Measurements from ENCODE around the gene CCDC120.

CCDC120 gene

GRCh38 chrX:49058794-49059193 lies at the start of gene CCDC120:
Gene CCDC120, plus strand, starts transcription at chrX:49058999. Its CDS starts 3,043 bp downstream, at chrX:49062042.
- DNase-seq (ENCODE audit: low read depth): no peak

DNA sequence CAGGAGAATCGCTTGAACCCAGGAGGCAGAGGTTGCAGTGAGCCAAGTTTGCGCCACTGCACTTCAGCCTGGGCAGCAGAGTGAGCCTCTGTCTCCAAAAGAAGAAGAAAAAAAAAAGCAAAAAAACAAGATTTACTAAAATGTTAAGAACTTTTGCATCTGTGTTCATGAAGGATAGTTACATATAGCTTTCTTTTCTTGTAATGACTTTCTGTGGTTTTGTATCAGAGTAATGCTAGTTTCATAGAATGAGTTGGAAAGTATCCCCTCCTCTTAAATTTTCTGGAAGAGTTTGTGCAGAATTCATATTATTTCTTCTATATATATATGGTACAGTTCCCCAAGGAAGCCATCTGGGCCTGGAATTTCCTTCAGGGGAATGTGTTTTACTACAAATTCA lies 39.7 kb upstream of the CCDC120 start:
- DNase-seq (ENCODE audit: low read depth): no peak

DNA sequence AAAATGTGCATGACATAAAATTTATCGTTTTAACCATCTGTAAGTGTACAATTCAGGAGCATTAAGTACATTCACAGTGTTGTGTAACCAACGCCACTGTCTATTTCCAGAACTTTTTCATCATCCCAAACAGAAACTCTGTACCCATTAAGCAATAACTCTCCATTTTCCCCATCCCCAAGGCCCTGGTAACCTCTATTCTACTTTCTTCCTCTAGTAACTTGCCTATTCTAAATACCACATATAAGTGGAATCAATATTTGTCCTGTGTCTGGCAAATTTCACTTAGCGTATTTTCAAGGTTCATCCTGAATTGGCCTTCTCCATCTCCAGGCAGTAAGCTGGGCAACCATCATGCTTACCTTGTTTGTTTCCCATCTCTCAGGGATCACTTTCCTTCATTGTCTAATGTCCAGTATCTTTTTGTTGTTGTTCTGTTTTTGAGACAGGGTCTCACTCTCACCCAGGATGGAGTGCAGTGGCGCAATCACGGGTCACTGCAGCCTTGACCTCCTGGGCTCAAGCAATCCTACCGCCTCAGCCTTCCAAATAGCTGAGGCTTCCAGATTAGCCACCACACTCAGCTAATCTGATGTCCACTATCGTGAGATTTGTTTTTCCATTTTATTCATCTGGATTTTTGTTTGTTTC lies 39.1 kb upstream of the CCDC120 start:
- no peak for DNase-seq (ENCODE audit: low read depth)

- DNase-seq (ENCODE audit: low read depth): no peak
Observed at GRCh38 chrX:49029876-49030275, 28.9 kb upstream of the CCDC120 start.

GRCh38 chrX:49030283-49030682 lies 28.5 kb upstream of the CCDC120 start:
- no peak for DNase-seq (ENCODE audit: low read depth)

DNA sequence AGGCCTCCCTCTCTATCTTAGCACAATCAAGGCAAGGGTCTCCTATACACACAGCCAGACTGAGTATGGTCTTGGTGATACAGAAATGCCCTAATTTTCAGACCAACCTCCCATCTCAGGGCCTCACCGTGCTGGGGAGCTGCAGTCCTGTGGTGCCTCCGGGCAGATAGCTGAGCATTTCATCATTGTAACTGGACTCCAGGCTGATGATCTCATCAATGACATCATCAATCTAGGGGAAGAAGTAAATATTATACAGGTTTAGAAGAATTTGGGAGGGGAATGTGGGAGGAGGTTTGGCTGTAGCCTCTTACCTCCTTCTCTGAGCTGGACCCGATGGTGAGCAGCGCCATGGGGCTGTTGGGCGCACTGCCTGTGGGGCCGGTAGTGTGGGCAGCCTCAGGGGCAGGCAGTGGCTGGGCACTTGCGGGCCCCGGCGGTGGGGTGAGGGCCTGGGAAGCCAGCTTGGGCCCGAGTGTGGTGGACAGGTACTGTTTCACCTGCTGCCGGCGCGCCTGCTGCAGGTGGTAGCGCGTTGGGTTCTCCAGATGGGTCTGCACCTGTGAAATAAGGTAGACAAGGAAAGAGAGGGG lies 20.8 kb upstream of the CCDC120 start:
- DNase-seq (ENCODE audit: low read depth): peak; percentile 80

DNA sequence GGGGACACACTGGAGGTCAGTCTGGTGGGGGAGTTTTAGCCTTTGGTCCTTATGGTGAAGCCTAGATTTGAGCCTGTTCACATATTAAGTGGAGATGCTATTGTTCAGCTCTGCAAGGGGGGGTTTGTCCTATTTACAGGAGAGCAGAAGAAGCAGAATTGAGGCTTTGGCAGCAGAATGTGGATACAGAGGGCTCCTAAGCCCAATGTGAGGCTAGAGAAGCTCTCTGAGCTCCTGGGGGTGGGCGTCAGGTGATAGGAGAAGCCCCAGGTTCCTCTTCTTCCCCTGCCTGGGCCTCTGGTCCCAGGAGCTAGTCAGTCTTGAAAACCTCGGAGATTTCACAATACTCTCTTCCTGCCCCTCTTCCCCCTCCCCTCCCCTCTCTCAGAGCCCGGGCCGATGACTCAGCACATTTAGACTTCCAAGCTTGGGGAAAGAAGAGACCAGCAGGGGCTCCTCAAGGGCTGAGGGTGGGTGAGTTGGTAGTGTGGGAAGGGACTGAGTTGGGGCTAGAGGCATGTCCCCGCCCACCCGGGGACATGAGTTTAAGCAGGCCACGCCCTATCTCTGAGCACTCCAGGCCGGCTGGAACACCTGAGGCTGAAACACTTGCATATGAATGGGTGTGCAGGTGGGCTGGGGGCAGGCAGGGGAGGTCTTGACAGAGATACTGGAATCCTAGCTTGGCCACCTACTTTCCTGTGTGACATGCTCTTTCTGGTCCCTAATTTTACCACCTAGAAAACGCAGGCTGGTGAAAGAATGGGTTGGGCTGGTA lies 19.0 kb upstream of the CCDC120 start:
- DNase-seq (ENCODE audit: low read depth): peak; percentile 93

GRCh38 chrX:49040376-49040955 lies 18.3 kb upstream of the CCDC120 start:
- peak; percentile 52 for DNase-seq (ENCODE audit: low read depth)

DNA sequence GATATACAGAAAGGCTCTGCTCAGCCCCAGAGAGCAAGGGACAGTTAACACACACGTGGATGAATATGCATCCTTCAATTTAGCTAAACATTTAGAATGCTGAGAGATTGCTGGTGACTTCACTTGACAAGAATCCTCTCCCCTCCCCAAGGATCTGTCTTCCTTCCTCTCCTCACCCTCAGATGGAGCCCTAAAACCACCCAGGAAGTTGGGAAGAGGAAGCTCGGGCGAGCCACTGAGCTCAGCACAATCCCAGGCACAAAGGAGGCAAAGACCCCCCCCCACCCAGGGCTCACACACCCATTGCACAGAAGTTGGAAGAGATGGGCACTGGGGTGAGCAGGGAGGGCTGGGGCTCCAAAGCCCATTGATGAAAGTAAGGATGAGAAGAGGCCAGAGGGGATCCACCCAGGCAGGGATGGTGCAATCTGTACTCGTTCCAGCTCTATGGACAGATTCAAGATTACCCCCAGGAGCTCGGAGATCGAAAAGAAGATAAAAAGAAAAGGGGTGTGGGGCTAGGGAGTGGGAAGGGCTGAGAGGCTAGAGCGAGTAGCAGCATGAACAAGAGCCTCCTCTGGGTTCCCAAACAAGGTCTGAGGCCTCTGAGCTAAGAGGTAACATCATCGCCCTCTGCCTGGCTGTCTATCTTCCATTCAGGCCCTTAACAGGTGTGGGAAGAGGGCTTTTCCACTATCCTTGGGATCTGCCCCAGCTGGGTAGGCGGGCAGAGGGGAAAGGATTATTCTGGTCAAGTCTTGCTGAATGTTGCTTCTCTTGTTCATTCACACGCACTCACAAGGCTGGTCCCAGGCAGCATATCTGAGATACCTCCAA lies 16.8 kb upstream of the CCDC120 start:
- peak; percentile 77 for DNase-seq (ENCODE audit: low read depth)

GRCh38 chrX:49042581-49043219 lies 16.1 kb upstream of the CCDC120 start:
- no peak for DNase-seq (ENCODE audit: low read depth)

DNA sequence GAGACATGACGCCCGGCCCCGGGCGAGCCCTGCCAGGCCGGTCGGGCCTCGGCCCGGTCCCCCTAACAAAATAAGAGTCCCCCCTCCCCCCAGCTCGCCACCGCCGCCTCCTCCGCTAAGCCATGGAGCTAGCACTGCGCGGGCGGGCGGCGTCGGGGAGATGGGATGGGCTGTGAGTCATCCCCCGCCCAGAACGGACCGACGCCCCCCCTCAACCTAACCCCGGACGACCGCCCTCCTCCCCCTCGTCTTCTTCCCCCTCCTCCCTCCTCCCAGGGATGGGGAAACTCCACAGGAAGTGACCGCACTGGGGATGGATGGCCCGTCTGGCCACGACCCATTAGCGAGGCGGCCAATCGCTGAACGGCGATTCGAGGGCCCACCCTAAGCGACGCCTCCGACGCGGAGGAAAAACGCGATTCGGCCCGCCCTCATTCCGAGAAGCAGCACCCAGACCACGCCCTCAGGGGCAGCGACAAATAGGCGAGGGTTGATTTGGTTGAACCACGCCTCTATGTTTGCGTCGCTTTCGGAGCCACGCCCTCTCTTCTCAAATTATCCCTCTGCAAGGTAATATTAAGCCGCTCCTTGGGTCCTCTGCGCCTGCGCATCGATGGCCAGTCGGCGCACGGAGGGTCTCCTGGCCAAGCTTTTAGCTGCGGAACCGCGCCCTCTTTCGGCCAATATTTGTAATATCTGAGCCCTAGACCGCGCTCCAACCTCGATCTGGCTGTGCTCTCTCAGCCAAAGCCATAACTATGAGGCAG lies 15.4 kb upstream of the CCDC120 start, which contains the start of gene TFE3:
Gene TFE3, minus strand, starts transcription at position 138 of the 767 bp plus-strand sequence. Its CDS starts 131 bp downstream, at position 7.
- peak; percentile 98 for DNase-seq (ENCODE audit: low read depth)

DNA sequence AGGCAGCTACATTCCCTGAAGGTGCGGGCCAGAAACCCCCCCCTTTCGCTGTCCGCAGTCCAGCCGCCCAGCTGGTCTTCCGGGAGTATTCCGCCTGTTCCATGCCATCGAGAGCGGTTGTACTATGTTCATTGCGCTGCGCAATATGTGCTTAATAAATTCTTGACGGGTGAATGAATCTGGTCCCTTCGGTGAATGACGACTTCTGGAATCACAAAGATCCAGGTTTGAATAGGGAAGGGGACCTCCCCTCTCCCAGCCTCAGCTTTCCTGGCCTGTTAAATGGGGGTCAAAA lies 14.9 kb upstream of the CCDC120 start:
- DNase-seq (ENCODE audit: low read depth): no peak

DNA sequence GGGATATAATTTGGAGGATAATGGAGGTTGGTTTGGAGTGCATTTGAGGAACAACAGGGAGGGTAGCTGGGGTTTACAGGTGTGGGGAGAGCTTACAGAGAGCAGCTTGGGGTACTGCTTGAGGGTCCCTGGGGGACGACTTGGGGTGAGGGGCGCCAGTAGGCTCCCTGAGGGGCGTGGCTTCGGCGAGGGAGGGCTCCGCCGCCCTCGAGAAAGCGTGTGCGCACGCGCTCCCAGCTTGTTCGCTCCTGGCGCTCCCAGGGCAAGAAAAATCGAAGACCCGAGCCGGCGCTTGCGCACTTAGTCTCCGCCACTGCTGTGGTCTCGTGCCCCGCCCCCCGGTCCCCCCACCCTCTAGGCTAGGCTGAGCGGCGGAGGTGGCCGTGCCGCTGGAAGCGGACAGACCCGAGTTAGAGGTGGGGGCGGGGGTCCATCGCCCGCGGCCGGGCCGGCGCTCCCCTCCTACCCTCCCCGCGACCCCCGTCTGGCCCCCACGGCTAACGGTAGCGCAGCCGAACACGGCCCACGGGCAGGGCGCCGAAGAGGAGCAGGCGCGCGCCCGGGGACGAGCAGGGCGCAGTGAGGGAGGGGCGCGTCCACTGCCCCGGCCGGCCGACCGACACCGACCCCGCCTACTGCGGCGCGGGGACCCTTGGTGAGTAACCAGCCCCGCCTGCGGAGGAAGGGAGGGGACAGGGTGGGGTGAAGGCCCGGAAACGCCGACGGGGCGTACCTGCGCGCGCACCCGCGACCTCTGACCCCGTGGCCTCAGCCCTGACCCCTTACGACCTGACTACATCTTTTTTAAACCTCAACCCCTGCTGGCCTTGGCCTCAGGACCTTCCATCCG lies 5.4 kb upstream of the CCDC120 start:
- DNase-seq (ENCODE audit: low read depth): no peak

GRCh38 chrX:49054073-49054762 lies 4.6 kb upstream of the CCDC120 start:
- no peak for DNase-seq (ENCODE audit: low read depth)

DNA sequence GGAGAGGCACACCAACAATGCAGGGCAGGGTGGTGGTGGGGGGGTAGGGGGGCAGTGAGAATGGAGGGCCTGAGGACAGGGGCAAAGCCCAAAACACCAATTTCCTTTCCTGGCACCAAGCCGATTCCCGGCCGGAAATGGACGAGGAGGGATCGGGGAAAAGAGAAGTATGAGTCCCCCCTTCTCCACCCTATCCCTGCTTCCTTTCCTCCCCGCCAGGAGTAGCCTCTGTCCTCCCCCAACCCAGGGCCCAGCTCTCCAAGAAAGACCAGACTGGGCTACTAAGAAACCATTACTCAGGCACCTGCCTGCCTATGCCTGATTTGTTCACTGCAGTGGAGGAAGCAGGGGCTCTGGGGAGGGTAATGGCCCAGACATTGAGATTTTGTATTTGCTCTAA lies 402 bp downstream of the CCDC120 start:
- DNase-seq (ENCODE audit: low read depth): no peak

- DNase-seq (ENCODE audit: low read depth): no peak
Observed at GRCh38 chrX:49059681-49060085, 884 bp downstream of the CCDC120 start.

GRCh38 chrX:49060914-49061313 lies 2.1 kb downstream of the CCDC120 start:
- DNase-seq (ENCODE audit: low read depth): no peak

DNA sequence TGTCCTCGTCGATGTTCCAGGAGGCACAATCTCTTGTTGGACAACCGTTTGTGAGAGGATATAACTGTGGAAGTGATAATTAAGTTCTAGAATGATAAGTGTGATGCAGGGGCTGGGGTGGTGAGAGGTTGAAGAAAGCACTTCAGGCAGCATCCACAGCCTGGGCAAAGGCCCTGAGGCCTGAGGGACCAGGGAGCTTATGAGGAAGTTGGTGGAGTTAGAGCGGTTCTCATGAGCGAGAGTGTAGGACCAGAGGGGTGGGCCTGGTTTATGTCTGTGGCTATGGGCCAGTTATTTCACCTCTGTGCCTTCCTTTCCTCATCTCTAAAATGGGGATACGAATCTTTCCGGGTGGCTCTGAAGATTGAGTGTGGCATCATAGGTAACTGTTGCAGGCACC lies 2.7 kb downstream of the CCDC120 start:
- DNase-seq (ENCODE audit: low read depth): no peak

- DNase-seq (ENCODE audit: low read depth): no peak
Observed at GRCh38 chrX:49061916-49062315, 3.1 kb downstream of the CCDC120 start.

Measured in amniotic epithelial cell (primary cell).